Ovary (tissue), 3 donors: Measurements from ENCODE around the gene VIPR2.

Source experiments
- EP300 ChIP-seq: sonication (generic); formaldehyde crosslinking; IDR thresholded peaks from one replicate; pipeline ENCODE4 v1.6.1; 2017; ENCODE audit warnings: antibody characterized with exemption
- POLR2A ChIP-seq: fragments of 450-650 bp; IDR thresholded peaks from one replicate; pipeline ENCODE4 v1.6.1; 2017; ENCODE audit warnings: antibody characterized with exemption, mild to moderate bottlenecking, moderate library complexity
- TF ChIP-seq, protein P1 (sequence below), 3 donors: fragments of 450-650 bp in 2 of 3; fragments of 200-600 bp in 1 of 3; IDR thresholded peaks; one replicate each; pipeline versions ENCODE4 v1.5.1 to v1.8.0; 2016 to 2022; ENCODE audit warnings: antibody characterized with exemption in 3 of 3, mild to moderate bottlenecking in 1 of 3
- donor health status: DM: no; HTN: no; CAD: no.

DNA sequence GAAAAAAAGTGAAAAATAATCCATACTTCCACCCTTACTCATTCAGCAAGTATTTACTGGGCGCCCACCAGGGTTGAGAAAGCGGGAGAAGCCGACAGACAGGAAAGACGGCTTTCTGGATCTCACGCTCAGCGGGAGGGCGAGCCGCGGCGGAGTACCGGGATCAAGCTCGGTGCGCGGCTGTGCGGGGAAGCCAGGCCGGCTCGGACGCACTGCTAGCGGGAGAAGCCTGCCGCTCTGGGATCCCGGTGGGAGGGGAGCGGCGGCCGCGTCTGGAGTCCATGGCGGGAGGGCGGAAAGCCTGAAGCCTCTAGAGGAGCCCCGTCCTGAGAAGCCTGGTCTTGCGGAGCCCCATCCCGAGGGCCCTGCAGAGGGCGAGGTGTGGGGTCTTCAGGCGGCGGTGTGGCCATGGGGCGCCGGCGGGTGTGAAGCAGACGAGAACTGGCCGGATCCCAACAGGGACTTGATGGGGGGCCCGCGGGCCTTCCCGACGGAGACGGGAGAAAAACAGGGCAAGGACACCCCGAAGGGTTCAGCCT is 82.9 kb downstream of the VIPR2 start:
- no peak for TF ChIP-seq POLR2A
- TF ChIP-seq, protein P1, sequence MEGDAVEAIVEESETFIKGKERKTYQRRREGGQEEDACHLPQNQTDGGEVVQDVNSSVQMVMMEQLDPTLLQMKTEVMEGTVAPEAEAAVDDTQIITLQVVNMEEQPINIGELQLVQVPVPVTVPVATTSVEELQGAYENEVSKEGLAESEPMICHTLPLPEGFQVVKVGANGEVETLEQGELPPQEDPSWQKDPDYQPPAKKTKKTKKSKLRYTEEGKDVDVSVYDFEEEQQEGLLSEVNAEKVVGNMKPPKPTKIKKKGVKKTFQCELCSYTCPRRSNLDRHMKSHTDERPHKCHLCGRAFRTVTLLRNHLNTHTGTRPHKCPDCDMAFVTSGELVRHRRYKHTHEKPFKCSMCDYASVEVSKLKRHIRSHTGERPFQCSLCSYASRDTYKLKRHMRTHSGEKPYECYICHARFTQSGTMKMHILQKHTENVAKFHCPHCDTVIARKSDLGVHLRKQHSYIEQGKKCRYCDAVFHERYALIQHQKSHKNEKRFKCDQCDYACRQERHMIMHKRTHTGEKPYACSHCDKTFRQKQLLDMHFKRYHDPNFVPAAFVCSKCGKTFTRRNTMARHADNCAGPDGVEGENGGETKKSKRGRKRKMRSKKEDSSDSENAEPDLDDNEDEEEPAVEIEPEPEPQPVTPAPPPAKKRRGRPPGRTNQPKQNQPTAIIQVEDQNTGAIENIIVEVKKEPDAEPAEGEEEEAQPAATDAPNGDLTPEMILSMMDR (IDR thresholded peaks at IDR 0.05), result no peak
- TF ChIP-seq EP300, result no peak
